GM18951 (cell line): Measurements from ENCODE around the gene DUSP2.
"Not testable (repeated sequence)": the region's sequence is repeated elsewhere in the genome, so short reads cannot be mapped to it uniquely, and the experiment has no call there.

Experiments used
- POLR2A ChIP-seq: IDR thresholded peaks from 4 replicates; pipeline ENCODE4 v1.6.1; 2011; ENCODE audit warnings: mild to moderate bottlenecking; ENCODE audit not compliant: insufficient read length, insufficient read depth; ENCODE audit errors: extremely low read depth
- in situ Hi-C: fragments of 300-500 bp; cut with MboI; formaldehyde crosslinking; loops from one replicate; pipeline ENCODE4 v1.12.0; 2022; ENCODE audit warnings: low sequenced_read_pairs, mixed read lengths, inconsistent platforms; ENCODE audit not compliant: unreplicated experiment

Gene DUSP2

GRCh38 chr2:96174251-96175144 is 29.3 kb upstream of the DUSP2 start:
- in situ Hi-C loops: loop anchor here (25.0 kb wide), 1 partner anchor 387 kb away; no protein-coding TSS in a partner anchor
- no peak for TF ChIP-seq POLR2A

GRCh38 chr2:96171831-96172230 is 26.6 kb upstream of the DUSP2 start:
- TF ChIP-seq POLR2A: no peak
- in situ Hi-C loops: no loop called here

GRCh38 chr2:96170626-96171025 is 25.4 kb upstream of the DUSP2 start:
- in situ Hi-C loops: no loop called here
- TF ChIP-seq POLR2A: no peak

GRCh38 chr2:96169868-96170507 is 24.7 kb upstream of the DUSP2 start:
- in situ Hi-C loops: no loop called here
- TF ChIP-seq POLR2A: no peak

GRCh38 chr2:96167407-96168013 is 22.3 kb upstream of the DUSP2 start:
- TF ChIP-seq POLR2A: no peak
- in situ Hi-C loops: no loop called here

- TF ChIP-seq POLR2A: peak; percentile 64
- in situ Hi-C loops: no loop called here
Observed at GRCh38 chr2:96164459-96165184, 19.4 kb upstream of the DUSP2 start.

- TF ChIP-seq POLR2A: peak; percentile 63
- in situ Hi-C loops: no loop called here
Observed at GRCh38 chr2:96163768-96164429, 18.7 kb upstream of the DUSP2 start.

- in situ Hi-C loops: no loop called here
- no peak for TF ChIP-seq POLR2A
Observed at GRCh38 chr2:96163415-96163767, 18.2 kb upstream of the DUSP2 start.

GRCh38 chr2:96161898-96162297 is 16.7 kb upstream of the DUSP2 start:
- in situ Hi-C loops: no loop called here
- TF ChIP-seq POLR2A: no peak

- in situ Hi-C loops: not testable (repeated sequence)
Observed at GRCh38 chr2:96160366-96160765, 15.1 kb upstream of the DUSP2 start.

GRCh38 chr2:96159084-96159830 is 14.0 kb upstream of the DUSP2 start:
- in situ Hi-C loops: no loop called here
- no peak for TF ChIP-seq POLR2A

- in situ Hi-C loops: no loop called here
Observed at GRCh38 chr2:96158554-96158940, 13.3 kb upstream of the DUSP2 start.

More at GRCh38 chr2:96158554-96158940, 13.3 kb upstream of the DUSP2 start:
- TF ChIP-seq POLR2A: no peak
